Stimulated activated CD4-positive, alpha-beta T cell treated with anti-CD3 and anti-CD28 coated beads, Interleukin-12 subunit alpha, Interleukin-12 subunit beta, amount 100 ng/mL, for 4 hours (primary cell): ENCODE measurements around the gene HOOK1.
"Not testable (repeated sequence)": the region's sequence is repeated elsewhere in the genome, so short reads cannot be mapped to it uniquely, and the experiment has no call there.

Source experiments
- DNase-seq: peaks from one replicate; pipeline ENCODE4 v3.0.0-alpha.2; 2020

Gene HOOK1

GRCh38 chr1:59897165-59897564 is 82.4 kb downstream of the HOOK1 start:
- no peak for DNase-seq

DNA sequence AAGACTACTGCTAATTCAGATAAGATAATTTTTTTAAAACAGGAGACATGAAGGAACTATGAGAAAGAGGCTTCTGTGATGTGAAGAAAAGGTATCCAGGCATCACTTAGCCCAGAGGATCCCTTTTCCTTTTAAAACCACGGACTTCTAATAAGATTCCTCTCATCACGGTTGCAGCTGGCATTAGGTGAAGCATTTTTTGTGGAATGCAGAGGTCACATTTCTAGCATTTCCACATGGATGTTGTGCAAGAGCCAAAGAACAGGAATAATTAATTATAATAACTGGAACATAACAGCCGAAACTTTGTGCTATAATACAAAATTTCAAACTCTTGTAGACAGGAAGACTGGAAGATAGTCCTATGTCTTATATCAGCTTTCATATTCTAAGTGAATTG is 84.2 kb downstream of the HOOK1 start:
- DNase-seq, result no peak

GRCh38 chr1:59900640-59901039 is 85.9 kb downstream of the HOOK1 start:
- no peak for DNase-seq

GRCh38 chr1:59901770-59902388 is 87.1 kb downstream of the HOOK1 start:
- no peak for DNase-seq

DNA sequence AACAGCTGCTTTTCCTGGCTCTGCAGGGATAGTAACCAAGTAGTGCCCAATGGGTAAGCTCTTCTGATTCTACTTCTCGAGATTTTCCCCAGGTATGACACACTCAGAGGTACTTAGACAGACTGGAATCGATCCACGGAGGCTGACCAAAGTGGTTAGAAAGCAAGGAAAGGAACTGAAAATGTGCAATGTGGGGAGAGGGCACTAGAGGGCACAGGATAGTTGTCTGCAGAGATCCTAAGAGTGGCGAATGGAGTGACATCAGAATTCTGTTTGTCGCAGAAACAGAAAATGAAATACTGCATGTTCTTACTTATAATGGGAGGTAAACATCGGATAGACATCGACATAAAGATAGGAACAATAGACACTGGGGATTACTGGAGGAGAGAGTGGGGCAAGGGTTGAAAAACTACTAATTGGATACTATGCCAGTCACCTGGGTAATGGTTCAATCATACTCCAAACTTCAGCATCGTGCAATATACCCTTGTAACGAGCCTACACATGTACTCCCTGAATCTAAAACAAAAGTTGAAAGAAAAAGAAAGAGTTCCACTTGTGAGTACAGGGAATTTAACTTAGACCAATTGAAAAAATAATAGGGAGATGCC is 88.5 kb downstream of the HOOK1 start:
- DNase-seq, result no peak

DNA sequence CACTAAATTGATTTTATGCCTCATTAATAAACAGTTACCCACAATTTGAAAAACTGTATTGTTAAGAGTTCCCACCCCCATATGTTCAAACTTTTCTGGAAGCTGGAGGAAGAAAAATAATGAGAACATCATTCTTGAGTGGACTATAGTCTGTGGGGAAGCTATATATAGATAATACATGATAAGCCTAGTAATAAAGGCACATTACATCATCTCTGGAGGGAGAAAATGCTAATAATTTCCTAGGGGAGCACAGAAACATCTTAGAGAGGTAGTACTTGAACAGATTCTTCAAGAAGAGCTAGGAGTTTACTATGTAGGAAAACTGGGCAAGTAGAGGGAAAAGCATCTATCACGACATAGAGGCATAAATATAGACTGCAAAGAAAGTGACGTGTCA is 92.2 kb downstream of the HOOK1 start:
- DNase-seq, result no peak

DNA sequence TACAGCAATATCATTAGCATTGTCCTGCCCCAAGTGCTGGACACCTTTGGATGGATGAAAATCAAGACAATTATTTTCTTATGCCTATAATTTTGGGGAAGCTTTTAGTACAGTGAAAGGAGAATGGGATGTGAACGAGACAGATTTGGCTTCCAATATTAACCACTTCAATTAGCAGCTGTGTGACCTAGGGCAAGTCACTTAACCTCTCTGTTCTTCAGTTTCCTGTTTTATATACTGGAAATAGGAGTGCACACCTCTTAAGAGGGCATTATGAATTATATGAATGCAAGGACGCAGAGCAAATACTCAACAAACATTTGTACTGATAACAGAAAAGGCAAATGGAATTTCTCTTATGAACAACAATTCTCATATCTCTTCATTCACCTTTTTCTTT is 93.3 kb downstream of the HOOK1 start:
- no peak for DNase-seq

- DNase-seq, result no peak
These were observed 93.9 kb downstream of the HOOK1 start for GRCh38 chr1:59908682-59909081.

- DNase-seq, result not testable (repeated sequence)
These were observed 100.1 kb downstream of the HOOK1 start for GRCh38 chr1:59914791-59915286.

DNA sequence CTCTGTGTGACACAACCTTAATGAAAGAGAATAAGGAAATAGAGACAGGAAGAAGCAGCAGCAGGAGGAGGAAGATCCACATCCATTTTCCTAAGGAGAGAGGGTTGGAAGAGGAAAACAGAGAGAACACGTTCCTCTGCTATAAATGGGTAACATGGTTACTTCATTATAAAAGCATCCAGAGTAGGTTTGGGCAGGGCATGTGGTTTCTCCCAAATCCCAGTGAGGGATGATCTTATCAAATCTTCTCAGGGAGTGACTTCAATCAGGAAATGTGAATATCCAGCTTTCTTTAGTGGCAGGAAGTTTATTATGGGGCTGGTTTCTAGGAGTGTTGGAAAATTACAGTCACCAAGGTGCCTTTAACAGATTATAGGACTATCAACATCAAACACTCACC is 100.8 kb downstream of the HOOK1 start:
- DNase-seq, result no peak

- DNase-seq, result no peak
These were observed 102.5 kb downstream of the HOOK1 start for GRCh38 chr1:59917026-59917784.

DNA sequence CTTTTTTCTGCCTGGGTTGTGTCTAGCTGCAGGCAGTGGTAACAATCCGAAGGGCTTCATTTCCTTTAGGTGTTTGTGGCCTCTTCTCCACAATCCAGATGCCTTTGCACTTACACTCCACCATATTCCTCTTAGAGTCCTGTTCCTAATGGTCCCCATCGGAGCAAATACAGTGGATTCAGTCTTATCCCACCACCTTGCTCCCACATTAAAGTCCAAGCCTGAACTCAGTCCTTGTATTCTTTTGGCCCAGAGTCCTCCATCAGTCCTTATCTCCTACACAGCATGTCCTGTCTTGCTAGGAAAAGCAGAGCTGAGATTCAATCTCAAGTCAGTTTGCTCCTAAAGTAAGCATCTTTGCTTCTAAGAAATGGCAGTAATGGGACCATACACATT is 103.0 kb downstream of the HOOK1 start:
- DNase-seq, result no peak

- no peak for DNase-seq
These were observed 105.0 kb downstream of the HOOK1 start for GRCh38 chr1:59919746-59920145.

GRCh38 chr1:59921258-59921899 is 106.6 kb downstream of the HOOK1 start:
- not testable (repeated sequence) for DNase-seq

GRCh38 chr1:59924653-59925052 is 109.9 kb downstream of the HOOK1 start:
- no peak for DNase-seq
